SJSA1 (cell line): Measurements from ENCODE around the gene THRB. TPM values are rescaled to one million over a fixed set of nuclear protein-coding genes. Genes with fewer than 3 reads are reported as not detected.

ENCODE experiments used
- DNase-seq, 2 experiments: peaks; one replicate each; pipeline ENCODE4 v3.0.0-alpha.2; 2015 to 2020; ENCODE audit warnings: low spot score in 2 of 2, low read depth in 1 of 2
- H3K27ac ChIP-seq: fragments of 250-450 bp; sonication (Bioruptor Pico); 2 replicates; pipeline ENCODE4 v1.5.1; 2020; ENCODE audit warnings: mild to moderate bottlenecking, moderate library complexity
- H3K27me3 ChIP-seq: fragments of 250-450 bp; sonication (Bioruptor Pico); replicated peaks from 2 replicates; pipeline ENCODE4 v1.5.1; 2020; ENCODE audit warnings: mild to moderate bottlenecking, moderate library complexity
- H3K36me3 ChIP-seq: fragments of 250-450 bp; sonication (Bioruptor Pico); 2 replicates; pipeline ENCODE4 v1.5.1; 2020; ENCODE audit warnings: mild to moderate bottlenecking
- H3K4me1 ChIP-seq: fragments of 250-450 bp; sonication (Bioruptor Pico); replicated peaks from 2 replicates; pipeline ENCODE4 v1.6.1; 2021; ENCODE audit warnings: mild to moderate bottlenecking
- H3K4me3 ChIP-seq: fragments of 250-450 bp; sonication (Bioruptor Pico); 2 replicates; pipeline ENCODE4 v1.5.1; 2020; ENCODE audit warnings: mild to moderate bottlenecking
- H3K9me3 ChIP-seq: fragments of 250-450 bp; sonication (Bioruptor Pico); replicated peaks from 2 replicates; pipeline ENCODE4 v1.5.1; 2020; ENCODE audit warnings: mild to moderate bottlenecking
- total RNA-seq: library from RNA; depleted of rRNA; stranded (reverse); fragments of >200 nt; shearing (Covaris generic); gene quantifications from 2 replicates; pipeline ENCODE4 v1.2.3, GENCODE V29; 2014

THRB gene
- total RNA-seq, 1 experiment from 2014 or later = 3.2 TPM

GRCh38 chr3:24522146-24522579, 27.5 kb upstream of the THRB start:
- no peaks in the 10 kb centered on the region for H3K9me3 ChIP-seq
- H3K4me1 ChIP-seq = peaks cover 22% of the 10 kb centered on the region
- DNase-seq = peak in 1 of 2 experiments; percentile 37
- peak overlapping the region; percentile 74 for H3K4me3 ChIP-seq
- no peak overlapping the region for H3K27ac ChIP-seq
- no peaks in the 10 kb centered on the region for H3K36me3 ChIP-seq
- no peaks in the 10 kb centered on the region for H3K27me3 ChIP-seq

GRCh38 chr3:24521420-24522145, 26.9 kb upstream of the THRB start:
- Histone ChIP-seq H3K9me3 (no peaks in the 10 kb centered on the region), H3K27ac (peak overlapping the region; percentile 53; the same call in 1 of the 2 replicates), H3K4me3 (peak overlapping the region; percentile 74), H3K4me1 (peaks cover 22% of the 10 kb centered on the region), H3K27me3 (no peaks in the 10 kb centered on the region), H3K36me3 (no peaks in the 10 kb centered on the region)
- DNase-seq = peak; percentile 50 to 56

GRCh38 chr3:24520976-24521419, 26.3 kb upstream of the THRB start:
- H3K4me3 ChIP-seq = peak overlapping the region; percentile 74
- H3K27ac ChIP-seq = peak overlapping the region; percentile 53; the same call in 1 of the 2 replicates
- H3K9me3 ChIP-seq = no peaks in the 10 kb centered on the region
- peaks cover 22% of the 10 kb centered on the region for H3K4me1 ChIP-seq
- DNase-seq = no peak
- no peaks in the 10 kb centered on the region for H3K27me3 ChIP-seq
- no peaks in the 10 kb centered on the region for H3K36me3 ChIP-seq

- Histone ChIP-seq H3K27me3 (no peaks in the 10 kb centered on the region), H3K36me3 (no peaks in the 10 kb centered on the region), H3K4me3 (no peak overlapping the region), H3K4me1 (peaks cover 22% of the 10 kb centered on the region), H3K9me3 (no peaks in the 10 kb centered on the region), H3K27ac (no peak overlapping the region)
- DNase-seq = no peak
These were observed 25.4 kb upstream of the THRB start for GRCh38 chr3:24520101-24520495.

GRCh38 chr3:24519368-24520100, 24.9 kb upstream of the THRB start:
- H3K36me3 ChIP-seq = no peaks in the 10 kb centered on the region
- H3K27me3 ChIP-seq = no peaks in the 10 kb centered on the region
- no peak overlapping the region for H3K4me3 ChIP-seq
- no peaks in the 10 kb centered on the region for H3K9me3 ChIP-seq
- DNase-seq = peak; percentile 19 to 50
- H3K27ac ChIP-seq = no peak overlapping the region
- H3K4me1 ChIP-seq = peaks cover 22% of the 10 kb centered on the region

GRCh38 chr3:24518990-24519367, 24.3 kb upstream of the THRB start:
- H3K36me3 ChIP-seq = no peaks in the 10 kb centered on the region
- no peak for DNase-seq
- no peak overlapping the region for H3K4me3 ChIP-seq
- peaks cover 22% of the 10 kb centered on the region for H3K4me1 ChIP-seq
- H3K27me3 ChIP-seq = no peaks in the 10 kb centered on the region
- H3K27ac ChIP-seq = no peak overlapping the region
- no peaks in the 10 kb centered on the region for H3K9me3 ChIP-seq

GRCh38 chr3:24514119-24514518, 19.5 kb upstream of the THRB start:
- peaks cover 2% of the 10 kb centered on the region for H3K4me1 ChIP-seq
- H3K4me3 ChIP-seq = no peak overlapping the region
- H3K27ac ChIP-seq = no peak overlapping the region
- no peaks in the 10 kb centered on the region for H3K36me3 ChIP-seq
- H3K27me3 ChIP-seq = no peaks in the 10 kb centered on the region
- H3K9me3 ChIP-seq = no peaks in the 10 kb centered on the region
- no peak for DNase-seq

- no peaks in the 10 kb centered on the region for H3K4me1 ChIP-seq
- no peak for DNase-seq
- no peak overlapping the region for H3K27ac ChIP-seq
- no peaks in the 10 kb centered on the region for H3K36me3 ChIP-seq
- H3K9me3 ChIP-seq = no peaks in the 10 kb centered on the region
- H3K27me3 ChIP-seq = no peaks in the 10 kb centered on the region
- no peak overlapping the region for H3K4me3 ChIP-seq
These were observed 18.8 kb upstream of the THRB start for GRCh38 chr3:24513463-24513862.

- Histone ChIP-seq H3K36me3 (no peaks in the 10 kb centered on the region), H3K27ac (no peak overlapping the region), H3K9me3 (no peaks in the 10 kb centered on the region), H3K27me3 (no peaks in the 10 kb centered on the region), H3K4me1 (no peaks in the 10 kb centered on the region), H3K4me3 (no peak overlapping the region)
- no peak for DNase-seq
These were observed 18.0 kb upstream of the THRB start for GRCh38 chr3:24512564-24513197.

- Histone ChIP-seq H3K4me1 (no peaks in the 10 kb centered on the region), H3K27me3 (no peaks in the 10 kb centered on the region), H3K36me3 (no peaks in the 10 kb centered on the region), H3K9me3 (no peaks in the 10 kb centered on the region), H3K27ac (no peak overlapping the region), H3K4me3 (no peak overlapping the region)
- no peak for DNase-seq
These were observed 15.5 kb upstream of the THRB start for GRCh38 chr3:24510030-24510648.

- no peaks in the 10 kb centered on the region for H3K36me3 ChIP-seq
- no peak overlapping the region for H3K27ac ChIP-seq
- H3K4me3 ChIP-seq = no peak overlapping the region
- H3K27me3 ChIP-seq = no peaks in the 10 kb centered on the region
- no peaks in the 10 kb centered on the region for H3K9me3 ChIP-seq
- no peak for DNase-seq
- no peaks in the 10 kb centered on the region for H3K4me1 ChIP-seq
These were observed 13.8 kb upstream of the THRB start for GRCh38 chr3:24508423-24508839.

GRCh38 chr3:24507776-24508422, 13.2 kb upstream of the THRB start:
- no peak overlapping the region for H3K27ac ChIP-seq
- H3K27me3 ChIP-seq = no peaks in the 10 kb centered on the region
- no peaks in the 10 kb centered on the region for H3K9me3 ChIP-seq
- no peak overlapping the region for H3K4me3 ChIP-seq
- H3K36me3 ChIP-seq = no peaks in the 10 kb centered on the region
- DNase-seq = no peak
- no peaks in the 10 kb centered on the region for H3K4me1 ChIP-seq

- no peaks in the 10 kb centered on the region for H3K9me3 ChIP-seq
- no peak for DNase-seq
- no peak overlapping the region for H3K27ac ChIP-seq
These were observed 12.5 kb upstream of the THRB start for GRCh38 chr3:24506966-24507775.

More at GRCh38 chr3:24506966-24507775, 12.5 kb upstream of the THRB start:
- no peaks in the 10 kb centered on the region for H3K4me1 ChIP-seq
- no peak overlapping the region for H3K4me3 ChIP-seq
- H3K36me3 ChIP-seq = no peaks in the 10 kb centered on the region
- H3K27me3 ChIP-seq = no peaks in the 10 kb centered on the region
